H7 (cell line): ENCODE results near the gene PRKCH. TPM values are rescaled to one million over a fixed set of nuclear protein-coding genes. Genes with fewer than 3 reads are reported as not detected.
A peak's percentile ranks its signal among the peaks of the same experiment; 100 is the strongest.

ENCODE experiments used
- DNase-seq: peaks from one replicate; pipeline ENCODE4 v3.0.0; 2012
- H3K27me3 ChIP-seq: 2 replicates; pipeline ENCODE4 v1.6.0; 2011; ENCODE audit warnings: mild to moderate bottlenecking, low read length; ENCODE audit not compliant: control insufficient read depth, insufficient read depth
- H3K36me3 ChIP-seq: replicated peaks from 2 replicates; pipeline ENCODE4 v1.5.1; 2011; ENCODE audit warnings: low read length; ENCODE audit not compliant: control insufficient read depth, insufficient read depth
- H3K4me3 ChIP-seq: 2 replicates; pipeline ENCODE4 v1.5.1; 2011; ENCODE audit warnings: low read depth, mild to moderate bottlenecking, control low read depth, low read length, moderate library complexity; ENCODE audit not compliant: insufficient read depth
- total RNA-seq: library from RNA; depleted of rRNA; stranded (reverse); fragments of >200 nt; shearing (Covaris generic); gene quantifications from 2 replicates; pipeline ENCODE4 v1.2.3, GENCODE V29; 2014

Gene PRKCH
- total RNA-seq, 1 experiment from 2014 or later = 6.3 TPM

DNA sequence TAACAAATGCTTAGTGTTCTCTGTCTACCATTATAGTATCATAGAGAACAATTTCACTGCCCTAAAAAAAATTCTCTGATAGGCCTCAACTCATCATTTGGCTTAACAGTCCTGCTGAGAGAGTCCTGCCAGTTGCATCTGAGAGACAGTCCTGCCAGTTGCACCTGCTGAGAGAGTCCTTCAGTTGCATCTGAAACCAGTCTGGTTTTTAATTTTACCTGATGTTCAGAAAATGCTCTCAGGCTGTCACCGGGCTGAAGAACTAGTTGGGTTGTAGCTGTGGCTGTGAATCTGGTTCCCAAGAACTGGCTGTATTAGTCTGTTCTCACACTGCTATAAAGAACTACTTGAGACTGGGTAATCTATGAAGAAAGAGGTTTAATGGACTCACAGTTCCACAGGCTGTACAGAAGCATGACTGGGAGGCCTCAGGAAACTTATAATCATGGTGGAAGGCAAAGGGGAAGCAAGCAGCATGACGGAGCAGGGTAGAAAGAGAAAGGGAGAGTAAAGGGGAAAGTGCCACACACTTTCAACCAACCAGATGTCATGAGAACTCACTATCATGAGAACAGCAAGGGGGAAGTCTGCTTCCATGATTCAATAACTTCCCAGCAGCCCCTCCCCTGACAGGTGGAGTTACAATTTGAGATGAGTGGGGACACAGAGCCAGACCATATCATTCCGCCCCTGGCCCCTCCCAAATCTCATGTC, 51.6 kb downstream of the PRKCH start:
- DNase-seq = no peak

GRCh38 chr14:61374284-61374683, 52.9 kb downstream of the PRKCH start:
- no peak for DNase-seq

More for the DNA sequence above, 51.6 kb downstream of the PRKCH start:
- Histone ChIP-seq H3K27me3 (no peaks in the 10 kb centered on the region), H3K36me3 (no peaks in the 10 kb centered on the region), H3K4me3 (no peak overlapping the region)

DNA sequence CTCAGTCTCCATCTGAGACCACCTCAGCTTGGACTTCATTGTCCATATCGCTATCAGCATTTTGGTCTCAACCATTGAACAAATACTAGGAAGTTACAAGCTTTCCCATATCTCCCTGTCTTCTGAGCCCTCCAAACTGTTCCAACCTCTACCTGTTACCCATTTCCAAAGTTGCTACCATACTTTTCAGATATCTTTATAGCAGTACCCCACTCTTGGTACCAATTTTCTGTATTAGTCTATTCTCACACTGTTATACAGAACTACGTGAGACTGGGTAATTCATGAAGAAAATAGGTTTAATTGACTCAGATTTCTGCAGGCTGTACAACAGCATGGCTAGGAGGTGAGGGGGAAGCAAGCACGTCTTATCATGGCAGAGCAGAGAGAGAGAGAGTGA, 53.8 kb downstream of the PRKCH start:
- Histone ChIP-seq H3K4me3 (no peak overlapping the region), H3K27me3 (no peaks in the 10 kb centered on the region), H3K36me3 (no peaks in the 10 kb centered on the region)
- DNase-seq = no peak

More at GRCh38 chr14:61374284-61374683, 52.9 kb downstream of the PRKCH start:
- Histone ChIP-seq H3K36me3 (no peaks in the 10 kb centered on the region), H3K27me3 (no peaks in the 10 kb centered on the region), H3K4me3 (no peak overlapping the region)

- H3K27me3 ChIP-seq = no peaks in the 10 kb centered on the region
- no peak overlapping the region for H3K4me3 ChIP-seq
- DNase-seq = no peak
- no peaks in the 10 kb centered on the region for H3K36me3 ChIP-seq
Observed at GRCh38 chr14:61376314-61376713, 54.9 kb downstream of the PRKCH start.

DNA sequence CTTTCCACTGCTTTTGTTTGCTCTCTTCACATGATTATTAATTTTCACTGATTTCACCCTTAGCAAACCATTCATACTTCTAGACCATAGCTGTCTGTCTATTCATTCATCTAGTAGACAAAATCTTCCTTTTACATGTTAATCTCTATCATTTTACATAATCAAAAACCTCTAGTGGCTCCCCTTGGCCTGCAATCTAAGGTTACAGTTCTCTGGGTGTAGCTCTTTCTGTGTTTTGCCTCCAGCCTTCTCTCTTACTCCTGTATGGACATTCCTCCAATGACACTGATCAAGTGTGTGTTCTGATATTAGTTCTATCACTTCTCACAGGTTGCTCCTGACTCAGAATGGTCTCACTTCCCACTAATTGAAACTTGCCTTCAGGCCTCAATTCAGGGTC, 56.4 kb downstream of the PRKCH start:
- no peaks in the 10 kb centered on the region for H3K27me3 ChIP-seq

DNA sequence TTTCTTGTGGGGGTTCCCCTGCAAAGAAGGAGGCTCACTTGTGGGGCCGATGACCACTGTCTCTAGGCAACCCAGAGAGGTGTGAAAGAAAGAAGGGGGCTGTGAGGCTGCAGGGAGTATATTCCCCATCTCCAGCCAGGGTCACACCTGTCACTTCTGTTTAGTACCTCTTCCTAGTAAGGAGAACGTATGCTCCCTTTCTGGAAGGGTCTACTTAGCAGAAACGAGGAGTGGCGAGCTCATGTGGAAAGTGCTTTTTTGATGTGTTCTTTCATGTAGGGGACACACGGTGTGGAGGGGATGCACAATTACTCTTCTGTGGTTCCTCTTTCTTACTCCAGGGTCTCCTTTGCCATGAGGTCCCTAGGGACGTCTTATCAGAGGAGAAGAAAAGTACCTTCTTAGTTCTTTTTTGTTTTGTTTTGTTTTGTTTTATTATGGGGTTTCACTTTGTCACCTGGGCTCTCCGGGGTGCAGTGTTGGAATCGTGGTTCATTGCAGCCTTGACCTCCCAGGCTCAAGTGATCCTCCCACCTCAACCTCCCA, 58.3 kb downstream of the PRKCH start:
- DNase-seq = no peak
- H3K36me3 ChIP-seq = no peaks in the 10 kb centered on the region
- H3K4me3 ChIP-seq = no peak overlapping the region
- no peaks in the 10 kb centered on the region for H3K27me3 ChIP-seq

More for the DNA sequence above, 56.4 kb downstream of the PRKCH start:
- Histone ChIP-seq H3K4me3 (no peak overlapping the region), H3K36me3 (no peaks in the 10 kb centered on the region)
- no peak for DNase-seq

GRCh38 chr14:61380984-61381383, 59.6 kb downstream of the PRKCH start:
- no peaks in the 10 kb centered on the region for H3K36me3 ChIP-seq
- DNase-seq = peak; percentile 42

GRCh38 chr14:61381553-61381952, 60.2 kb downstream of the PRKCH start:
- Histone ChIP-seq H3K36me3 (no peaks in the 10 kb centered on the region), H3K27me3 (no peaks in the 10 kb centered on the region), H3K4me3 (no peak overlapping the region)
- DNase-seq = no peak

More at GRCh38 chr14:61380984-61381383, 59.6 kb downstream of the PRKCH start:
- no peaks in the 10 kb centered on the region for H3K27me3 ChIP-seq
- H3K4me3 ChIP-seq = no peak overlapping the region

GRCh38 chr14:61382842-61383241, 61.5 kb downstream of the PRKCH start:
- no peak overlapping the region for H3K4me3 ChIP-seq
- no peak for DNase-seq
- H3K27me3 ChIP-seq = no peaks in the 10 kb centered on the region

GRCh38 chr14:61385002-61385685, 63.8 kb downstream of the PRKCH start:
- Histone ChIP-seq H3K36me3 (no peaks in the 10 kb centered on the region), H3K27me3 (no peaks in the 10 kb centered on the region), H3K4me3 (no peak overlapping the region)
- no peak for DNase-seq

More at GRCh38 chr14:61382842-61383241, 61.5 kb downstream of the PRKCH start:
- H3K36me3 ChIP-seq = no peaks in the 10 kb centered on the region

GRCh38 chr14:61386173-61386772, 64.9 kb downstream of the PRKCH start:
- Histone ChIP-seq H3K4me3 (no peak overlapping the region), H3K27me3 (no peaks in the 10 kb centered on the region), H3K36me3 (no peaks in the 10 kb centered on the region)
- no peak for DNase-seq

DNA sequence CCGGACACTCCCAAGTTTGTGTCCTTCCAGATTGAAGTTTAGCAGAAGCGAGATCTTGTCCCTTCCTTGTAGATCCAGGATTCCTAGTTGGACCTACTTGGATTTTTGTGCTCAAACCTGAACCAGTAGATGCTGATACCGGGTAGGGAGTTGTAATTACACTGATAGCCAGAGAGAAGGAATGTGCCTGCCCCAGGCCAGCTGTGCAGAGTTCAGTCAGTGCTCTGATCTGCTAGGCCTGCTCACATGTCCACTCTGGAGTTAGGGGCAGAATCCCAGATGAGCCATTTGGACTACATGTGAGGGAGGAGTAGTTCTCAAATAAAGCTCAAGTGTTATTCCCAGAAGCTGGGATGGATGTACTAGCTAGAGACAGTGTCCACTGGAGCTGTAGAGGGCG, 65.7 kb downstream of the PRKCH start:
- no peak for DNase-seq
- no peak overlapping the region for H3K4me3 ChIP-seq
- H3K27me3 ChIP-seq = no peaks in the 10 kb centered on the region
- no peaks in the 10 kb centered on the region for H3K36me3 ChIP-seq

DNA sequence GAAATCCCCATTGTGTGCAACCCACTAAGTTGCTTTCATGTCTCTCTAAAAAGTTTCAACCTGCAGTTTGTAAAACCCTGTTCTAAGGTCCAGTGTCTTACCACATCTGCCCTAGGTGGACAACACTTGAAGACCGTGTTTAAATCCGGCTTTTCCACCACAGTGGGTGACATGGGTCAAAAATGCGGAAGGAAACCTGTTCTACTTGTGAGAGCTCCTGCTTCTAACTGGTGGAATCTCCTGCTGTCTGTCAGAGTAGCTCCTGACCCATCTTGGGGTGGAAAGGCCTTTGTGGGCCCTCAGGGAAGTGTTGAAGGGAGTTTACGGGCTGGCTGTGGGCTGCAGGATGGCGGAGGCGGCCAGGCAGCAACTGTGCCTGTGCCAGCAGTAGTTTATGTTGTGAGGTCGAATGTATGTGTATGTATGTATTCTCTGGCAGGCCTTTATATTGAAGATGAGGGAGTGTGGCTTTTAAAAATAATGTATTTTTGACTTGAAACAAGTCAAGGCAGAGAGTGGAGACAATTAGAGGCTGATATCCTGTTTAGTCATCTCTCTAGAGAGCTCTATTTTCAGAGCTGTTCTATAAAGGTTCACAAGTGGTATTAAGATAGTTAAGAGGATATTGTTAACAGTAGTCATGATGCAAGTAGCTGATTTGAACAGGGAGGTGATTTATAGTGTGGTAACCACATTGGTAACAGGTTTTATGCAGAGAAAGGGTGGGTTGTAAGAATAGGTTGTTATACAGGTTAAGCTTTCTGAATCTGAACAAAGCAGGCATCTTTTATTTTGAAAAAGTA, 67.0 kb downstream of the PRKCH start:
- Histone ChIP-seq H3K4me3 (no peak overlapping the region), H3K36me3 (no peaks in the 10 kb centered on the region), H3K27me3 (no peaks in the 10 kb centered on the region)
- DNase-seq = no peak

DNA sequence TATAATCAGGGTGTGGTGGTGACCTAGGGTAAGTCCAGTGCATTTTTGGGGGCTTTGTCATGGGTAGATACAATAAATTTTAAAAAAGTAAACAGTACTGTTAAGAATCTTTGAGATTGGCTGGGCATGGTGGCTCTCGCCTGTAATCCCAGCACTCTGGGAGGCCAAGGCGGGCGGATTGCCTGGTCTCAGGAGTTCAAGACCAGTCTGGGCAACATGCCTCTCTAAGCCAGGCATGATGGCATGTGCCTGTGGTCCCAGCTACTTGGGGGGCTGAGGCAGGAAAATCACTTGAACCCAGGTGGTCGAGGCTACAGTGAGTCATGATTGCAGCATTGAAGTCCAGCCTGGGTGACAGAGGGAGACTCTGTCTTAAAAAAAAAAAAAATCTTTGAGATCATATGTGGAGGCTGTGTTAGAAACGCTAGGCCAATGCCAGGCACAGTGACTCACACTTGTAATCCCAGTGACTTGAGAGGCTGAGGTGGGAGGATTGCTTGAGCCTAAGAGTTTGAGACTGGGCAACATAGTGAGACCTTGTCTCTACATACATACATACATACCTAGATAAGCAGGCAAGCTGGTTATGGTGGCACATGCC, 67.7 kb downstream of the PRKCH start:
- no peaks in the 10 kb centered on the region for H3K27me3 ChIP-seq
- DNase-seq = no peak
- no peak overlapping the region for H3K4me3 ChIP-seq
- no peaks in the 10 kb centered on the region for H3K36me3 ChIP-seq
